GM18502 (cell line): Measurements from ENCODE around the gene C2orf68.
"Not testable (repeated sequence)": the region's sequence is repeated elsewhere in the genome, so short reads cannot be mapped to it uniquely, and the experiment has no call there.

Experiments used
- ATAC-seq: cut with Tn5 transposase; IDR thresholded peaks from one replicate; pipeline ENCODE4 v1.9.1; 2021; ENCODE audit warnings: mild to moderate bottlenecking; ENCODE audit not compliant: unreplicated experiment, poor library complexity

Gene C2orf68

GRCh38 chr2:85611705-85612587 lies at the start of gene C2orf68:
C2orf68 (minus strand) TSS chr2:85612066; CDS start chr2:85611984, 82 bp downstream.
- ATAC-seq = peak; percentile 78

GRCh38 chr2:85661139-85661858 lies 49.4 kb upstream of the C2orf68 start:
- ATAC-seq = no peak

GRCh38 chr2:85660725-85661124 lies 48.9 kb upstream of the C2orf68 start:
- ATAC-seq = no peak

- not testable (repeated sequence) for ATAC-seq
Measured at GRCh38 chr2:85660301-85660700, 48.4 kb upstream of the C2orf68 start.

GRCh38 chr2:85659324-85659981 lies 47.6 kb upstream of the C2orf68 start:
- no peak for ATAC-seq

- not testable (repeated sequence) for ATAC-seq
Measured at GRCh38 chr2:85657399-85657798, 45.5 kb upstream of the C2orf68 start.

- ATAC-seq = no peak
Measured at GRCh38 chr2:85656468-85656867, 44.6 kb upstream of the C2orf68 start.

- no peak for ATAC-seq
Measured at GRCh38 chr2:85655961-85656417, 44.1 kb upstream of the C2orf68 start.

- no peak for ATAC-seq
Measured at GRCh38 chr2:85653996-85654395, 42.1 kb upstream of the C2orf68 start.

- no peak for ATAC-seq
Measured at GRCh38 chr2:85652056-85652455, 40.2 kb upstream of the C2orf68 start.

GRCh38 chr2:85651097-85651496 lies 39.2 kb upstream of the C2orf68 start:
- ATAC-seq = no peak

- no peak for ATAC-seq
Measured at GRCh38 chr2:85650456-85650855, 38.6 kb upstream of the C2orf68 start.

- no peak for ATAC-seq
Measured at GRCh38 chr2:85649201-85650190, 37.6 kb upstream of the C2orf68 start.

- ATAC-seq = peak; percentile 37
Measured at GRCh38 chr2:85648619-85649018, 36.8 kb upstream of the C2orf68 start.

GRCh38 chr2:85647823-85648526 lies 36.1 kb upstream of the C2orf68 start:
- peak; percentile 71 for ATAC-seq

GRCh38 chr2:85646166-85646565 lies 34.3 kb upstream of the C2orf68 start:
- no peak for ATAC-seq

- no peak for ATAC-seq
Measured at GRCh38 chr2:85644909-85645308, 33.0 kb upstream of the C2orf68 start.

GRCh38 chr2:85642725-85643124 lies 30.9 kb upstream of the C2orf68 start:
- no peak for ATAC-seq

- no peak for ATAC-seq
Measured at GRCh38 chr2:85635636-85636035, 23.8 kb upstream of the C2orf68 start.
